PFSK-1 (cell line): ENCODE measurements around the gene CFAP20DC.

Experiments
- FOXP2 ChIP-seq: optimal IDR thresholded peaks from 2 replicates; pipeline ENCODE3; 2011; ENCODE audit warnings: borderline replicate concordance, control low read depth, inconsistent platforms; ENCODE audit not compliant: insufficient read depth; ENCODE audit errors: extremely low read length, extremely low read depth
- POLR2AphosphoS5 ChIP-seq: IDR thresholded peaks from 2 replicates; pipeline ENCODE4 v1.6.1; 2012; ENCODE audit warnings: low read depth, mild to moderate bottlenecking, control low read depth, low read length, moderate library complexity
- SIN3A ChIP-seq: IDR thresholded peaks from 2 replicates; pipeline ENCODE4 v1.6.1; 2012; ENCODE audit warnings: mild to moderate bottlenecking, low read length, moderate library complexity, borderline replicate concordance; ENCODE audit not compliant: insufficient read depth
- TAF1 ChIP-seq: IDR thresholded peaks from 2 replicates; pipeline ENCODE4 v1.6.1; 2012; ENCODE audit warnings: low read length, control low read depth, borderline replicate concordance; ENCODE audit not compliant: insufficient read depth
- TF ChIP-seq, protein P1 (sequence below), 2 experiments: IDR thresholded peaks; 2 replicates each; pipeline versions ENCODE4 v1.6.1 to v1.8.0; 2011 to 2012; ENCODE audit warnings: low read depth in 2 of 2, low read length in 2 of 2, control low read depth in 1 of 2, inconsistent platforms in 1 of 2, mild to moderate bottlenecking in 1 of 2, moderate library complexity in 1 of 2; ENCODE audit not compliant: insufficient read depth in 1 of 2

CFAP20DC gene

DNA sequence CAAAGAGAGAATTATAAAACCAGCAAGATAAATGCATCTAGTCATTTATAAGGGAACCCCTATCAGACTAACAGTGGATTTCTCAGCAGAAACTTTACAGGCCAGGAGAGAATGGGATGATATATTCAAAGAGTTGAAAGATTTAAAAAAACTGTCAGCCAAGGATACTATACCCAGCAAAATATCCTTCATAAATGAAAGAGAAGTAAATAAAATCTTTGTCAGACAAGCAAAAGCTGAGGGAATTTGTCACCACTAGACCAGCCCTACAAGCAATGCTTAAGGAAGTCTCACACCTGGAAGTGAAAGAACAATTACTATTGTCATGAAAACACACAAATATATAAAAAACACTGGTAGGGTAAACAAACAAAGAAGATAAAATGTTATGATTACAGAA, 269.9 kb downstream of the CFAP20DC start:
- TF ChIP-seq POLR2AphosphoS5 (no peak), SIN3A (no peak), FOXP2 (no peak), TAF1 (no peak)
- TF ChIP-seq, protein P1, sequence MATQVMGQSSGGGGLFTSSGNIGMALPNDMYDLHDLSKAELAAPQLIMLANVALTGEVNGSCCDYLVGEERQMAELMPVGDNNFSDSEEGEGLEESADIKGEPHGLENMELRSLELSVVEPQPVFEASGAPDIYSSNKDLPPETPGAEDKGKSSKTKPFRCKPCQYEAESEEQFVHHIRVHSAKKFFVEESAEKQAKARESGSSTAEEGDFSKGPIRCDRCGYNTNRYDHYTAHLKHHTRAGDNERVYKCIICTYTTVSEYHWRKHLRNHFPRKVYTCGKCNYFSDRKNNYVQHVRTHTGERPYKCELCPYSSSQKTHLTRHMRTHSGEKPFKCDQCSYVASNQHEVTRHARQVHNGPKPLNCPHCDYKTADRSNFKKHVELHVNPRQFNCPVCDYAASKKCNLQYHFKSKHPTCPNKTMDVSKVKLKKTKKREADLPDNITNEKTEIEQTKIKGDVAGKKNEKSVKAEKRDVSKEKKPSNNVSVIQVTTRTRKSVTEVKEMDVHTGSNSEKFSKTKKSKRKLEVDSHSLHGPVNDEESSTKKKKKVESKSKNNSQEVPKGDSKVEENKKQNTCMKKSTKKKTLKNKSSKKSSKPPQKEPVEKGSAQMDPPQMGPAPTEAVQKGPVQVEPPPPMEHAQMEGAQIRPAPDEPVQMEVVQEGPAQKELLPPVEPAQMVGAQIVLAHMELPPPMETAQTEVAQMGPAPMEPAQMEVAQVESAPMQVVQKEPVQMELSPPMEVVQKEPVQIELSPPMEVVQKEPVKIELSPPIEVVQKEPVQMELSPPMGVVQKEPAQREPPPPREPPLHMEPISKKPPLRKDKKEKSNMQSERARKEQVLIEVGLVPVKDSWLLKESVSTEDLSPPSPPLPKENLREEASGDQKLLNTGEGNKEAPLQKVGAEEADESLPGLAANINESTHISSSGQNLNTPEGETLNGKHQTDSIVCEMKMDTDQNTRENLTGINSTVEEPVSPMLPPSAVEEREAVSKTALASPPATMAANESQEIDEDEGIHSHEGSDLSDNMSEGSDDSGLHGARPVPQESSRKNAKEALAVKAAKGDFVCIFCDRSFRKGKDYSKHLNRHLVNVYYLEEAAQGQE (IDR thresholded peaks at IDR 0.05; ENCODE audit: insufficient read depth in 1 of 2, low read depth in 2 of 2, low read length in 2 of 2), result no peak

DNA sequence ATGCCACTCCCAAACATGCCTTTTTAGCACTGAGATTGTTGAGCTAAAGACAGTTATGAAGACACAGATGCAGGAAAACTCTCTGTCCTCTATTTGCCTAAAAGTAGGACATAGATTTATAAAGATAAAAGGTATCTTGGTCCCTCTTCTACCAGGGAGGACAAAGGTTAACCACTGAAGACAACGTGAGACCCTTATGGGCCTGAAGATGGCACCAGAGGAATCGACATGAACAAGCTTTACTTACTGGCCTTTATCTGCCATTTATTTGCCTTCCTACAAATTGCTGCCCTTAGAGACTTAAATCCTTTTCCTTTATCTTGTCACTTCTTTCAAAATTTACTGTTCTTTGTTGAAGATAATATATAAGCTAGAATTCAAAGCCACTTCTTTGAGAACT, 273.6 kb downstream of the CFAP20DC start:
- TF ChIP-seq TAF1 (no peak), POLR2AphosphoS5 (no peak), FOXP2 (no peak), SIN3A (no peak)
- TF ChIP-seq, protein P1 (IDR thresholded peaks at IDR 0.05; ENCODE audit: insufficient read depth in 1 of 2, low read depth in 2 of 2, low read length in 2 of 2), result no peak

DNA sequence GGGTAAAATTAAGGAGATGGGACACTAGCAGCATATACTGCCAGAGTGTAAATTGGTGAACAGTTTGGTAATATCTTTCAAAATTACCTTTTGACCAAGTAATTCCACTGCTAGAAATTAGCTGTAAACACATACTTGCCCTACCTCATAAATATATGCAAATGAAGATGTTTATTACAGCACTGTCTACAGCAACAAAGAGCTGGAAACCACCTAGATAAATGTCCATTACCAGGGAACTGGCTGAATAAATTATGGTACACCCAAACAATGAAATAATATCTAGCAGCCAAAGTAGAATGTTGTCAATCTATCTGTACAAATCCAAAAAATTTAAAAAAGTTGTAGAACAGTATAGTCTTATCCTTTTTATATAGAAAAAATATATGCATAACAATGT, 277.4 kb downstream of the CFAP20DC start:
- TF ChIP-seq FOXP2, result no peak

DNA sequence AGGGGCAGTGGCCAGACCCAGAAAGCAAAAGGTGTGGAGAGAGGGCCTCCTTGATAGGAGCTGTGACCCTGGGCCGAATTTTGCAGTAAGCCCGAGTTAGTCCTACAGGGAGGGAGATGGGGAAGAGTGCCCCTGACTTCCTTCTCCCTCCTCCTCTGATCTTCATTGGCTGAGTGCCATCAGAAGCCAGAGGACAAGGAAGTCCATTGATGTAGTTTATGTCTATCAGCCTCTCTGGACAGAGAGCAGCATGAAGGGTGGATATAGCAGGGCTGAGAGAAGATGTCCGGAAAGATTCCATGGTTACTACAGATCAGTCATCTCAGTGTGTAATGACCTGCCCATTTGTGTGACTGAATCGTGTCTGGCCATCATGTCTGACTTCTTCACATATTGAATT, 280.8 kb downstream of the CFAP20DC start:
- TF ChIP-seq, protein P1 (IDR thresholded peaks at IDR 0.05; ENCODE audit: insufficient read depth in 1 of 2, low read depth in 2 of 2, low read length in 2 of 2), result no peak
- no peak for TF ChIP-seq TAF1
- TF ChIP-seq POLR2AphosphoS5, result no peak
- no peak for TF ChIP-seq SIN3A

DNA sequence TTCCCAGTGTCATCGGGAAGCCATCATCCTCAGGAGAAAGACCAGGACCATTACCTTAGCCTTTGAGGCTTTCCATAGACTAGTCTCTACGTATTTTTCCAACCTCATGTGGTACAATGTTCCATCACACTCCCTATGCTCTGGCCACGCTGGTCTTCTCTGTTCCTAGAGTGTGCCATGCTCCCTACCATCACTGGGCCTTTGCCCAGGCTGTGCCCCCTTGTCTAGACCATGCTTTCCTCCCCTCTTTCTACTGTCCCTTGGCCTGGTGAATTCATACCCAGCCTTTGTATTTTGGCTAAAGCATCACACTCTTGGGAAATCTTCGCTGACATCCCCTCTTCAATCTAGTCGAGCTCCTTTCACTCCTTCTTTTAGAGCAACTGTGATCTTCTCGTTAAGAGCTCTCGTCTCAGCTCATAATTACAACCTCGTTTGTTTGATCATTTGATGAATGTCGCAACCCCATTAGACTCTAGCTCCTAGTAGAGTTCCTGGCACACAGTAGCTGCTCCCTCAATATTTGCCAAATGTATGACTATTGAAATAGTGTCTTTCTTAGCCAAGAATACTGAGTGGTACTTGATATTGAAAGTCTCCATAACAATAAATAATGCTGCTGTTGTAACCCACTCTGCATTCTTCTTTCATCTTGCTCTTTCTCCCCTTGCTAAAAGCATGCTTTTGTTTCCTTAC, 283.1 kb downstream of the CFAP20DC start:
- TF ChIP-seq SIN3A (no peak), FOXP2 (no peak), POLR2AphosphoS5 (no peak), TAF1 (no peak)
- TF ChIP-seq, protein P1 (IDR thresholded peaks at IDR 0.05; ENCODE audit: insufficient read depth in 1 of 2, low read depth in 2 of 2, low read length in 2 of 2), result no peak
